ENCODE measurements around the gene HHAT.

HHAT gene

DNA sequence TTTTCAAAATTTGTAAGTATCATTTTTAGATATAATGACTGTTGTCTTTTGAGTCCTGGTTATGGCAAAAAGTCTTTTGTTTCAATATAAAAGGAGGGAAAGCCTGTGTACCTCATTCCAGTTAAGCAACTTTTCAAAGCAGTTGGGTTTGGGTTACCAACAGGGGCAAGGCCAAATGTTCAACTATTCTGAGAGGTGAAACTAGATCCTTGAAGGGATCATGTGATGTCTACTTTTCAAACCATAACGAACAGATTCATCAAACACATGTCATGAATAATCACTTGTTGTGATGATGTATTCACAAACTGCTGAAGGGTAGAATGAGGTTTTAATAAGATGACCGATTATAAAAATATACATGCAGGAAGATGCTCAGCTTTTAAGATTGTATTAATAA, 171.3 kb downstream of the HHAT start:
- Histone ChIP-seq H3K9ac (ENCODE audit: low read depth, low read length, poor library complexity) (no peak overlapping the region), H2BK120ac (ENCODE audit: low read depth, low read length) (no peak overlapping the region), H3K9me3 (replicated peaks in 1 of 2; ENCODE audit: control insufficient read depth in 2 of 2, insufficient read depth in 1 of 2, low read depth in 1 of 2, low read length in 2 of 2) (no peaks in the 10 kb centered on the region), H3K4me1 (ENCODE audit: control insufficient read depth in 2 of 2, insufficient read depth in 1 of 2, low read depth in 1 of 2, low read length in 2 of 2) (peaks cover 0 to 3% of the 10 kb centered on the region in 2 donors), H3K4me2 (ENCODE audit: insufficient read depth, low read length, poor library complexity, severe bottlenecking) (no peak overlapping the region), H3K4me3 (ENCODE audit: low read length in 2 of 2) (no peak overlapping the region), H2BK15ac (ENCODE audit: low read length) (no peak overlapping the region), H3K18ac (ENCODE audit: low read length) (no peak overlapping the region), H2AFZ (ENCODE audit: low read length) (no peak overlapping the region), H3K27ac (replicated peaks; ENCODE audit: low read length) (no peak overlapping the region), H2BK5ac (ENCODE audit: low read length) (no peak overlapping the region), H3K4ac (ENCODE audit: low read length) (no peak overlapping the region), H3K14ac (ENCODE audit: low read length) (no peak overlapping the region), H3K36me3 (replicated peaks in 1 of 2; ENCODE audit: control insufficient read depth in 2 of 2, insufficient read depth in 2 of 2, low read length in 2 of 2) (no peaks in the 10 kb centered on the region), H3K23ac (ENCODE audit: low read depth, low read length, poor library complexity) (no peak overlapping the region), H2BK12ac (ENCODE audit: low read length) (no peak overlapping the region), H2AK5ac (ENCODE audit: low read depth, low read length) (no peak overlapping the region), H4K91ac (ENCODE audit: low read depth, low read length, poor library complexity) (no peak overlapping the region), H3K79me1 (ENCODE audit: low read depth, low read length) (no peaks in the 10 kb centered on the region), H3K27me3 (ENCODE audit: control insufficient read depth in 3 of 3, insufficient read depth in 3 of 3, low read depth in 1 of 3, low read length in 3 of 3) (no peaks in the 10 kb centered on the region), H4K8ac (ENCODE audit: low read depth, low read length) (no peak overlapping the region)
- no CpG with 5 or more reads among the region's 2 CpGs for WGBS, 2 donors (ENCODE audit: extremely low coverage in 2 of 2, insufficient read length in 2 of 2, insufficient replicate concordance in 1 of 2)
- DNase-seq (ENCODE audit: low spot score) = no peak

DNA sequence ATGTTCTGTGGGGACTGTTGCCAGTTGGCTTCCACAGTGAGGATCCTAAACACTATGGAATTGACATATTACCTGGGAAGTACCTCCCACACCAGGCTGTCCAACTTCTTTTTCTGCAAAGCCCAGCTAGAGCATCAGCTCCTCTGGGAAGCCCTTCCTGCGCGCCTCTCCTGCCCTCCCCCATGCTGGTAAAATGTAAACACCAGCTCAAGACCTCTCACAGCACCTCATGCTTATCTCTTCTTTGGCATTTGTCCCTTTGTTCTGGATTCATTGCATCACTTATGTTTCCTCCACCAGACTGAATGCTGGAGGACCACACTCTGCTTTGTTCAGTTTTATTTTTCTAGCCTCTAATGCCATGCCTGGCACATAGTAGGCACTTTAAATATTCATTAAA, 172.1 kb downstream of the HHAT start:
- H3K27me3 ChIP-seq (ENCODE audit: control insufficient read depth in 3 of 3, insufficient read depth in 3 of 3, low read depth in 1 of 3, low read length in 3 of 3) = no peaks in the 10 kb centered on the region
- no peak overlapping the region for H2BK120ac ChIP-seq (ENCODE audit: low read depth, low read length)
- no peak overlapping the region for H4K91ac ChIP-seq (ENCODE audit: low read depth, low read length, poor library complexity)
- H3K9ac ChIP-seq (ENCODE audit: low read depth, low read length, poor library complexity) = no peak overlapping the region
- no peak overlapping the region for H3K14ac ChIP-seq (ENCODE audit: low read length)
- no peak overlapping the region for H3K23ac ChIP-seq (ENCODE audit: low read depth, low read length, poor library complexity)
- no peaks in the 10 kb centered on the region for H3K79me1 ChIP-seq (ENCODE audit: low read depth, low read length)
- H2BK12ac ChIP-seq (ENCODE audit: low read length) = no peak overlapping the region
- no peak overlapping the region for H4K8ac ChIP-seq (ENCODE audit: low read depth, low read length)
- H3K18ac ChIP-seq (ENCODE audit: low read length) = no peak overlapping the region
- H3K4me2 ChIP-seq (ENCODE audit: insufficient read depth, low read length, poor library complexity, severe bottlenecking) = no peak overlapping the region
- H2AFZ ChIP-seq (ENCODE audit: low read length) = no peak overlapping the region
- no peak overlapping the region for H3K27ac ChIP-seq (replicated peaks; ENCODE audit: low read length)
- H3K9me3 ChIP-seq (replicated peaks in 1 of 2; ENCODE audit: control insufficient read depth in 2 of 2, insufficient read depth in 1 of 2, low read depth in 1 of 2, low read length in 2 of 2) = no peaks in the 10 kb centered on the region
- no peak overlapping the region for H2BK15ac ChIP-seq (ENCODE audit: low read length)
- no CpG with 5 or more reads among the region's 2 CpGs for WGBS, 2 donors (ENCODE audit: extremely low coverage in 2 of 2, insufficient read length in 2 of 2, insufficient replicate concordance in 1 of 2)
- no peaks in the 10 kb centered on the region for H3K36me3 ChIP-seq (replicated peaks in 1 of 2; ENCODE audit: control insufficient read depth in 2 of 2, insufficient read depth in 2 of 2, low read length in 2 of 2)
- H3K4ac ChIP-seq (ENCODE audit: low read length) = no peak overlapping the region
- peaks cover 5 to 8% of the 10 kb centered on the region in 2 donors for H3K4me1 ChIP-seq (ENCODE audit: control insufficient read depth in 2 of 2, insufficient read depth in 1 of 2, low read depth in 1 of 2, low read length in 2 of 2)
- H2BK5ac ChIP-seq (ENCODE audit: low read length) = no peak overlapping the region
- H3K4me3 ChIP-seq (ENCODE audit: low read length in 2 of 2) = no peak overlapping the region
- no peak for DNase-seq (ENCODE audit: low spot score)
- H2AK5ac ChIP-seq (ENCODE audit: low read depth, low read length) = no peak overlapping the region

DNA sequence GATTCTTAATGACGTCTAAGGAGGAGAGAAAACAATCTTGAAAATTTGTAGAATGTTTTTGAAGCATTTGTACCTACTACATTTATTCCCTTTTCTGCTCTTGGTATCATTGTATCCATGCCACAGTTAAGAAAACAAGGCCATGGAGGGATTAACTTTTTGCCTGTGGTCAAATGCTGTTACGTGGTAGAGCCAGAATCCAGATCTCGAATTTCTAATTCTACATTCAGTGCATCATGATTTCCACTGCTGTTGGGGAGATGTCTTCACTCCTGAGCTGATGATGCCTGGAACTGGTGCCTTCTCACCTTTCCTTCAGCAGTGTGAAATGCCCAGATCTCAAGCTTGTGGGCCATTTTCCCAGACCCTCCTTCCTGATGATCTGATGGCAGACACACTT, 175.6 kb downstream of the HHAT start:
- Histone ChIP-seq H3K9me3 (replicated peaks in 1 of 2; ENCODE audit: control insufficient read depth in 2 of 2, insufficient read depth in 1 of 2, low read depth in 1 of 2, low read length in 2 of 2) (no peaks in the 10 kb centered on the region), H3K79me1 (ENCODE audit: low read depth, low read length) (no peaks in the 10 kb centered on the region), H3K36me3 (replicated peaks in 1 of 2; ENCODE audit: control insufficient read depth in 2 of 2, insufficient read depth in 2 of 2, low read length in 2 of 2) (no peaks in the 10 kb centered on the region), H2BK15ac (ENCODE audit: low read length) (no peak overlapping the region), H4K91ac (ENCODE audit: low read depth, low read length, poor library complexity) (no peak overlapping the region), H2BK5ac (ENCODE audit: low read length) (no peak overlapping the region), H3K14ac (ENCODE audit: low read length) (no peak overlapping the region), H3K9ac (ENCODE audit: low read depth, low read length, poor library complexity) (no peak overlapping the region), H2AFZ (ENCODE audit: low read length) (no peak overlapping the region), H3K4me1 (ENCODE audit: control insufficient read depth in 2 of 2, insufficient read depth in 1 of 2, low read depth in 1 of 2, low read length in 2 of 2) (peaks cover 5 to 10% of the 10 kb centered on the region in 2 donors), H3K4me2 (ENCODE audit: insufficient read depth, low read length, poor library complexity, severe bottlenecking) (no peak overlapping the region), H3K27ac (replicated peaks; ENCODE audit: low read length) (no peak overlapping the region), H3K4ac (ENCODE audit: low read length) (no peak overlapping the region), H3K23ac (ENCODE audit: low read depth, low read length, poor library complexity) (no peak overlapping the region), H2BK120ac (ENCODE audit: low read depth, low read length) (no peak overlapping the region), H4K8ac (ENCODE audit: low read depth, low read length) (no peak overlapping the region), H3K18ac (ENCODE audit: low read length) (no peak overlapping the region), H3K27me3 (ENCODE audit: control insufficient read depth in 3 of 3, insufficient read depth in 3 of 3, low read depth in 1 of 3, low read length in 3 of 3) (no peaks in the 10 kb centered on the region), H3K4me3 (ENCODE audit: low read length in 2 of 2) (no peak overlapping the region), H2BK12ac (ENCODE audit: low read length) (no peak overlapping the region), H2AK5ac (ENCODE audit: low read depth, low read length) (no peak overlapping the region)
- no CpG with 5 or more reads among the region's 3 CpGs for WGBS, 2 donors (ENCODE audit: extremely low coverage in 2 of 2, insufficient read length in 2 of 2, insufficient replicate concordance in 1 of 2)
- no peak for DNase-seq (ENCODE audit: low spot score)

DNA sequence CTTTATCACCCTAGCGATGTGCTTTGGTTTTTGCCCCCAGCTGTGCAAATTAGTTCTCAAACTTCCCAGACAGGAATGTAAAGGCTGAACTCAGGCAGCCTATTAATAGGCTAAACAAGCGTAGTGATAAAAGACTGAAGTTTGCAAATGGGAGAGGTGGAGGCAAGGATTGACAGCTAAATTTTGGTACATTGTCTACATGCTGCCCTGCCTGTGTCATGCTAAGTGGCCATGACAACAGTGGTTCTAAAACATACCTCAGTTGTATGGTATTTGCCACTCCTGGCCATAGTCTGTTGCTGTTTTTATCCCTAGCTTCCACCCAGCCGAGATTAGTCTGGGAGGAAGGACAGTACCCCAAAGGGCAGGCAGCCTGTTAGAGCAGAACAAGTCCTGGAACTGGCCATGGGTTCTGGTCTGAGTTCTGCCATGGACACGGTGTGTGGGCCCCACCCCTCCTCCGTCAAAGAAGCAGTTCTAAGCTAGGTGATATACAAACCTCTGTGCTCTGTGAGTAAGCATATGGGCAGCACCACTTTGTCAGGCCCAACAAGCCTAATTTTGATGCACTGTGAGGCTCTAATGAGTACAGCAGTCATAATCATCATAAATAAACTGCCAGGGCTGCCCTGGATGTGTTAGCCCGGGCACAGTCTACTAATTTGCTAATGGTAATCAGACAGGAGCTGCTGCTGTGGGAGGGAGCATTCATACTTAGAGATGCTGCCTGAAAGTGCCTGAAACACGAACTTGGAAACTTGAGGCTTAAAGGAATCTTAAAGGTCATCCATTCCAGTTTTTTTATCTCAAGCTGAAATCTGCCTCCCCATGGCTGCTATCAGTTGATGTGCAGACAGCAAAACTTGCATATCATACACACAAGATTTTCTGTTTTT, 177.1 kb downstream of the HHAT start:
- H3K36me3 ChIP-seq (replicated peaks in 1 of 2; ENCODE audit: control insufficient read depth in 2 of 2, insufficient read depth in 2 of 2, low read length in 2 of 2) = no peaks in the 10 kb centered on the region

More for the DNA sequence above, 177.1 kb downstream of the HHAT start:
- H3K4me3 ChIP-seq (ENCODE audit: low read length in 2 of 2) = no peak overlapping the region
- H4K91ac ChIP-seq (ENCODE audit: low read depth, low read length, poor library complexity) = no peak overlapping the region
- no peaks in the 10 kb centered on the region for H3K27me3 ChIP-seq (ENCODE audit: control insufficient read depth in 3 of 3, insufficient read depth in 3 of 3, low read depth in 1 of 3, low read length in 3 of 3)
- no peak overlapping the region for H2BK12ac ChIP-seq (ENCODE audit: low read length)
- no peak overlapping the region for H2AK5ac ChIP-seq (ENCODE audit: low read depth, low read length)
- no peaks in the 10 kb centered on the region for H3K79me1 ChIP-seq (ENCODE audit: low read depth, low read length)
- no peak overlapping the region for H3K27ac ChIP-seq (replicated peaks; ENCODE audit: low read length)
- H3K14ac ChIP-seq (ENCODE audit: low read length) = no peak overlapping the region
- peaks cover 5 to 7% of the 10 kb centered on the region in 2 donors for H3K4me1 ChIP-seq (ENCODE audit: control insufficient read depth in 2 of 2, insufficient read depth in 1 of 2, low read depth in 1 of 2, low read length in 2 of 2)
- H3K9me3 ChIP-seq (replicated peaks in 1 of 2; ENCODE audit: control insufficient read depth in 2 of 2, insufficient read depth in 1 of 2, low read depth in 1 of 2, low read length in 2 of 2) = no peaks in the 10 kb centered on the region
- peak overlapping the region; percentile 66 for H3K9ac ChIP-seq (ENCODE audit: low read depth, low read length, poor library complexity)
- no peak overlapping the region for H2AFZ ChIP-seq (ENCODE audit: low read length)
- H3K23ac ChIP-seq (ENCODE audit: low read depth, low read length, poor library complexity) = no peak overlapping the region
- no peak overlapping the region for H2BK5ac ChIP-seq (ENCODE audit: low read length)
- H2BK15ac ChIP-seq (ENCODE audit: low read length) = no peak overlapping the region
- peak overlapping the region; percentile 53 for H3K18ac ChIP-seq (ENCODE audit: low read length)
- H4K8ac ChIP-seq (ENCODE audit: low read depth, low read length) = no peak overlapping the region
- no CpG with 5 or more reads among the region's 7 CpGs for WGBS, 2 donors (ENCODE audit: extremely low coverage in 2 of 2, insufficient read length in 2 of 2, insufficient replicate concordance in 1 of 2)
- H3K4ac ChIP-seq (ENCODE audit: low read length) = no peak overlapping the region
- H3K4me2 ChIP-seq (ENCODE audit: insufficient read depth, low read length, poor library complexity, severe bottlenecking) = no peak overlapping the region
- no peak overlapping the region for H2BK120ac ChIP-seq (ENCODE audit: low read depth, low read length)
- DNase-seq (ENCODE audit: low spot score) = no peak
